Tongue (tissue), 2 donors: ENCODE data around the gene TNC. TPM values are rescaled to one million over a fixed set of nuclear protein-coding genes. Genes with fewer than 3 reads are reported as not detected.
A peak's percentile ranks its signal among the peaks of the same experiment; 100 is the strongest.

ENCODE experiments used
- DNase-seq: peaks from one replicate; pipeline ENCODE4 v3.0.0-alpha.2; 2015
- total RNA-seq: library from RNA; depleted of rRNA; stranded (reverse); fragments of >200 nt; gene quantifications from one replicate; pipeline ENCODE4 v1.2.3, GENCODE V29; 2014

TNC gene
- total RNA-seq, 1 donor from 2014 or later: 266 TPM

DNA sequence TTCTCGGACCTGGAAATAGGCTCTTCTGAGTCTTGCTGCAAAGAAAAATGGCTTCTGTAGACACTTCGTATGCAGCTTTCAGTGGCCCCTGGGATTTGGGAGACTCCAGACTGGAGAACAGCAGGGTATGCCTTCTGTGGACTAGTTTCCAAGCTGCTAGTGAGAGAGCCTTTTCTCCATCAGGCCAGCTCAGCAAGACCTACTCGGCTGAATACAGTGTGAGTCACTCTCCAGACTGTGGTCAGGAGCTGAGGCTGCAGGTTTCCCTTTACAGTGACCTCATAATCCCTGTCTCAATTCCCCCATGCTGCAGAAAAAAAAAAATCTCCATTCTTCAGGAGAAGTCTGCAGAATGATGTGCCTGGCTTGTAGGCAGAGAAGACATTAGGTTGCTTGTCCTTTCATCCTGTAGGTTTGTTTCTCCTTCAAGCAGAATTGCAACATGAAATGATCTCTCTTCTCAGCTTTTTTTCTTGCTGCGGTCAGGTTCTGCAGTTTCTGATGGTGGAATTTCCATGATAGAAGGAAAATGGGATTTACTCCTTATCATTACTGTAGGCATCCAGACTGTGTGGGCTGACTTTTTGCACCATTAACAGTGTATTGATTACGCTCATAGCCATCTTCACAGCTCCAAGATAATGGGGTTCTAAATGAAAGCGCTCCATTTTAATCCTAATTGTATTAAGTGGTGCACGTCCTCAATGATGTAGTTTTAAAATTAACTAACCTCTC lies 109.3 kb downstream of the TNC start:
- no peak for DNase-seq

DNA sequence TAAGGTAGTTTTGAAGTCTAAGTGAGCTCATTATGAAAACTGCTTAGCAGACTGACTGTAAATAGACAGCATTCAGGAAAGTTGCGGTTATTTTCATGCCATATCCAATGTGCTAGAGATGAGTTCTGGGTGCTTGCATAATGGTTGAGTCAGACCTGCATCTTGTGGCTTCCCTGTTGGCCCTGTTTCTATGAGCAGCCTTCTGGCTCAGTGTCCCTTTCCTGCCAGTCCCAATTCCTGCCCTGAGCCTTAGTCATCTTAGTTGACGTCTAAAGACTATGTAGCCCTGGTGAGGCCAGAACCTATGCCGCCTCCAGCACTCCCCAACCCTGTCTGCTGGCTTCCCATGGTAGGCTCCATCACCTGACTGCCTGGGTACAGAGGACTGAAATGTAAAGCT lies 111.3 kb downstream of the TNC start:
- DNase-seq: no peak

DNA sequence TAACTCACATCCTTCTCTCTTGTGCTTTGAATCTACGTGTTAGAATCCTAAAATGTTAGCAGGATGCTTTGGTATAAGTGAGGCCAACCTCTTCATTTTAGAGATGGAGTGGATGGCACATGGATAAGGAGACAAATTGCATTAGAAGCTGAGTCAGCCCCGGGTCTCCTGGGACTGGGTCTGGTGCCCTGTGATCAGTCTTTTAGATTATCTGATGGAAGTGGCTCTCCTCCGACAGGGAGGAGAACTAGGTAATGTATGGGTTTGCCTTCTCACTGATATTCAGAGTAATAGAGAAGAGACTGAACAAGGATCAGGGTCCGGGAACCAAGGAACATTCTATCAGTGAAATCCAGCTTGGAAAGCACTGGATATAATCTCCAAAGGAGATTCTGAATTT lies 112.6 kb downstream of the TNC start:
- DNase-seq: no peak

DNA sequence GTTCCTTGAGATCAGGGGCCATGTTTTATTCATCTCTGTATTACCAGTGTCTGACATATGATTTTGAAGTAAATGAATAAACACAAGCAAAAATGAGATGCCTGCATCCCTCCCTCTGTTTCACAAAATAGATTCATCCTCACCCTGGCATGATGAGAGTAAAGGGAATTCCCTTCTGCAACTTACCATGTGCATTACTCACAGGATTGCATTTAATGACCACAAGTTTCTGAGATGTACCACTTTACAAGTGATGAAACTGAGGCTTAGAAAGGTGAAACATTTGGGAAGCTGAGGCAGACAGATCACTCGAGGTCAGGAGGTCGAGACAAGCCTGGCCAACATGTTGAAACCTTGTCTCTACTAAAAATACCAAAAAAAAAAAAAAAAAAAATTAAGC lies 113.4 kb downstream of the TNC start:
- DNase-seq: no peak

DNA sequence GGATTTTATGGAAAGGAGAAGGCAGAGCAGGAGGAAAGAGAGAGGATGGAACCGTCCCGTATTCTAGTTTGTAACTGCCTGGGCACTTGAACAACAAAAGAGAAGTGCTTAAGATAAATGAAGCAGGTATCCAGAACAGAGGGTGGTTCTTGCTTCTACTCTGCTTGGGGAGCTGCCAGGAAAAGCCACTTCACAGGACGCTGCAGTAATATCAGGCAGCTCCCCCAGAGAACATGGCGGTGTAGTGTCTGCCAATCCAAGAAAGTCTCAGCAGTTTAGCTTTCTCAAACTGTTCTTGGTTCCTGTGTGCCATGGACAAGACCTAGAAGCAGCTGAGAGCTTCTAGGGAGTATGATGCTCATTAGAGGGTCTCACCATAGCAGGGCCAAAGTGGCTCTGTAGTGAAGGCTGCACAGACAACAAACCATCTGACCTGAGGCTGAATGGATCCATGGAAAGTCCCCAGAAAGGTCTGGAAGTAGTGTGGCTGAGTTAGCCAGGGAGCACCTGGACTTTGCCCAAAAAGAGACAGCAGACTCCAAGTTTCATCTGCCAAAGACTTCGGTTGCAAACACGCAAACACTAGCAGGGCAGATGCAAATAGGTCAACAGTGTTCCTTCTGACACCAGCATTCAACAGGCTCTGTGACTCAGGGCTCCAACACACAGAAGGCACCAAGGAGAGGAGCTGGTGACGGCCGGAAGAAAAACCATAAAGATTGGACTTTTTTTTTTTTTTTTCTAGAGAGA lies 115.4 kb downstream of the TNC start:
- DNase-seq: no peak

DNA sequence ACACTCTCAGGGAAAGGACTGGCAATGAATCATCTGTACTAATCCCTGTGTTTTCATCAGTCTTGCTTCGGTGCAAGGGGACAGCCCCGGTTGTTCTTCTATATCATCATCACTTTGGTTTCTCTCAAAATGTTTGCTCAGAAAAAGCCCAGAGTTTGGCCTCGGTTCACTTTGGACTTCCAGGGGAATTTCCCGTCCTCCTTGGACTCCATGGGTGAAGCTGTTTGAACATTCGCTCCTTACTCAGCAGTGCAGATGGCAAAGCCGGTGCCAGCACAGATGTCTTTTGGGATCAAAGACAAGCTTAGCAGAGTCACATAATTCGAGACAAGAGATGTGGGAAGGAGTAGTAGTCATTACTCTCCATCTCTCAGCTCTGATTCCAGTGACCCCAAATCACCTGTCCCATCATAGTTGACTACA lies 117.7 kb downstream of the TNC start:
- DNase-seq: no peak

DNA sequence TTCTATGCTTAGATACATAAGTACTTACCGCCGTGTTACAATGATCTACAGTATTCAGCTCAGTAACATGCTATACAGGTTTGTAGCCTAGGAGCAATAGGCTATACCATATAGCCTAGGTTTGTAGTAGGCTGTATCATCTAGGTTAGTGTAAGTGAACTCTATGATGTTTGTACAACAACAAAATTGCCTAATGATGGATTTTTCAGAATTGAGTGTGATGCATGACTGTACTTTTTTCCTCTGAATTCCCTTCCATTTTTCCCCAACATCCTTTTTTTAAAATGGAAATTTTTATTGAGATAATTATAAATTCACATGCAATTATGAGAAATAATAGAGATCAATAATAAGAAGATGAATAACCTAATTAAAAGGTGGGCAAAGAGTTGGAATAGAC lies 119.6 kb downstream of the TNC start:
- DNase-seq: no peak

DNA sequence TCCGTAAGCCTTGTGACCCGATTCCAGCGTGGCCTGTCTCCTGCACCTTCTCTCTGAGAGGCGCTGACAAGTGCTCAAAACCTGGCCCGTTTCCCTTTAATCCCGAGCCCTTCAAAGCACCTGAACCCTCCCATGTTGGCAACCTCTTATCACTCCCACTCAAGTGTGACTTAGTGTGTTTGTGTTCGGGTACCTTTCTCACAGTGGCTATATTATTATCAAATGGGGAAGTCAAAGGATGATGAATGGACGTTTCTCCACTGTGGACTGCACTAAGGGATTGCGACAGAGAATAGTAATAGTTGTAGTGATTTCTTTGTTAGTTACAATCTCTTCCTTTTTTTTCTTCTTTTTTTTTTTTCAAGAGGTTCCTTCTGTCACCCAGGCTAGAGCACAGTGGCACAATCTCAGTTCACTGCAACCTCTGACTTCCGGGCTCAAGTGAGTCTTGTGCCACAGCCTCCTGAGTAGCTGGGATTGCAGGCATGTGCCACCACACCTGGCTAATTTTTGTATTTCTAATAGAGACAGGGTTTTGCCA lies 122.2 kb downstream of the TNC start:
- DNase-seq: no peak

DNA sequence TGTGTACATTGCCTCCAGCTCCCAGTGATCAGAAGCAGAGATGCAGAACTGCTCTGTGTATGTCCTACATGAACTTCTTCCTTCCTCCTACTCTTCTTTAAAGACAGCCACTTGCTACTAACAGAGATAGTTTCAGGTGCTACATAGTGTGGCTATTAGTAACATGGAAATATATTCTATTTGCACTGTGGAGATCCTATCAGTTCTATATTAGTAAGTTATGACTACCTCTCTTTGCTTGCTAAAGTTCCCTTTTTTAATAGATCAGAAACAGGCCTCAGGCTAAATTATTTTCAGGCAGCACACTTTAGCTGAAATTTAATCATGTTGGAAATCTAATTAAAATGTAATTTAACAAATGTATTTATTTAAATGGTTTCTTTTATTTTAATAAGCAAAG lies 123.2 kb downstream of the TNC start:
- no peak for DNase-seq

DNA sequence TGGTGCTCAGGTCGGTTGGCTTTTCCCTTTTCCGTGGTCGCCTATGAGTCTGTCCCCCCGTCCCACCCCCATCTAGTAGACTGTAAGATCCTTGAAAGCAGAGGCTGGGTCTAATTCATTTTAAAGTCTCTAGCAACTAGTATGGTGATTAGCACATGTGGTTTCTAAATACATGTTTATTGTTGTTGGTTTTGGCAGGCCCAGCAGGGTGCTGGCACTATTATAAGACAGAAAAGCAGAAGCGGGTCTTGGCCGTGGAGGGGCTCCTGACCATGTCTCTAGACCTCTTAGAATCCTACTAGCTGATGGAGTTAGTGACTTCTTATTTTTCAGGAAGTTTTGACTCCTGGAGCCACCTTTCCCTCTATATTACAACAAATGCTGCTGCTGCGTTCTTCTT lies 126.1 kb downstream of the TNC start:
- DNase-seq: no peak

DNA sequence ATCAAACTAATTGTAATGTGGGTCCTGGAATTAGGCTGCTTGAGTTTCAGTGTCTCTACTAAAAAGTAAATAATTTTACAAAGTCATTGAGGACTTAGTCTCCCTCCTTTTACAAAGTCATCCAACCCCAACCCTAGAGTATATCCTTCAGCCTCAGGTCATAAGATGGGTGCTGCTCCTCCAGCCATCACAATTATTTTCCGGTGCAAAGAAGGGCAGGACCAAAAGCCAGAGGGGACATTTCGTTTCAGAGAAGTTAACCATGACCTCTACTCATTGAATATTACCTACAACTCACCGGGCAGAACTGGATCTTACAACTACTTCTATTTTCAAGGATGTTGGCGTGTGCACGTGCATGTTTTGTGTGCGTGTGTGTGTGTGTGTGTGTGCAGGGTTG lies 127.1 kb downstream of the TNC start:
- no peak for DNase-seq

DNA sequence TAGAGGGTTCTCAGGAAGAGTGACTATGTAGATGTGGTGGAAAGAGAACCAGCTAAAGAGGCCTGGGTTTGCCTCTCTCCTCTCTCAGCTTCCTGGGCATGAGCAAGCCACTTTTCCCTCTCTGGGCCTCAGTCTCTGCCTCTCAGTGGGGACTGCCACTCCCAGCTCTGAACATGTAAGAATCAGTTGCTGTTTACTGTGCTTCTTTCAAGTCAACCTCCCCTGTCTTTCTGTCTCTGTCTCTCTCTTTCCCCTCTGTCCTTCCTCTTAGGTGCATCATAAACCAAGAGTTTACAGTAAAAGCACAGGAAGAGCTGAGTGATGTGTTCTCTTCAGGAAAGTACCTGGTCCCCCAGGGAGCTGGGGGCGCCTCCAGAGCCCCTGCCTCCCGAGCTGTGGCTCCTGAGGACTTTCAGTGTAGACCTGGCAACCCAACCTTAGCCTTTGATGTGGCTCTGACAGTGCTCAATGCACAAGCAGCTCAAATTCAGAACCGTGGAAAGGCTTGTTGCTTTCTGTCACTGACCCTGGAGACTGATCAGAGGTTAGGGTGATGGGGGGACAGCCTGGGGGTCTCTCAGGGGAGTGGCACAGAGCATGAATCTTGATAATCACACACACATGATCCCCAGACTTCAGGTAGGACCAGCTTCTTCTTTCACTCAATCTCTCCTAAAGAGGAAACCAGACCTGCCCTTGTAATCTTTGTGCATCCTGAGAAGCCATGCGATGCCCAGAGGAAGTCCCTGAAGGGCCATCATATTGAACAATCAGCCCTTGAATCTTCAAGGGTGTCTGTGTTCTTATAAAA lies 128.2 kb downstream of the TNC start:
- DNase-seq: no peak

DNA sequence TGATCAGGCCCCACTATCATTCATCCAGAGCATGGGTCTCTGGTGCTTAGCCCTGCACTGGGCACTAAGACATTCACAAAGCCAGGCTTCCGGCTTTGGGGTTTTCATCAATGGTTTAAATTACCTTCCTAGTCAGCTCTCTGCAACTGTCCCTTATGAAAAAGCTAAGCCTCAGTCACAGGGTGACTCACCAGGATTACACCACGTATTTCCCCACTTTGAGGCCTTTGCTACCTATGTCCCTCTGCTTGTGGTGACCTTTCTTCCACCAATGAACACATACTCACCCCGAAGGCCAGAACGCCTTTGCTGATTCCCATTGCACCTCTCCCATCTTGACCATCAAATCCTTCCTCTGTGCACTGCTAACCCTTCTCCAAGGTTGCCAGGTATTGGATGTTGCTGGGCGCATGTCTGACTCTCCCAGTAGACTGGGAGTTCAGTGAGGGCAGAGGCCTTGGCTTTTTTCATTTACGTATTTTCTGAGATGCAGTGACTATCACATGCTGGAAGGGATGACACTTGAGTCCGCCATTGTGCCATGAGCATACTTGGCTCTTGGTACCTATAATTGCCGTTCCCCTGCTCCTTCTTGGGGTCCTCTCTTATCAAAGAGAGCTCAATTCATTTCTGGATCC lies 128.9 kb downstream of the TNC start:
- DNase-seq: no peak

DNA sequence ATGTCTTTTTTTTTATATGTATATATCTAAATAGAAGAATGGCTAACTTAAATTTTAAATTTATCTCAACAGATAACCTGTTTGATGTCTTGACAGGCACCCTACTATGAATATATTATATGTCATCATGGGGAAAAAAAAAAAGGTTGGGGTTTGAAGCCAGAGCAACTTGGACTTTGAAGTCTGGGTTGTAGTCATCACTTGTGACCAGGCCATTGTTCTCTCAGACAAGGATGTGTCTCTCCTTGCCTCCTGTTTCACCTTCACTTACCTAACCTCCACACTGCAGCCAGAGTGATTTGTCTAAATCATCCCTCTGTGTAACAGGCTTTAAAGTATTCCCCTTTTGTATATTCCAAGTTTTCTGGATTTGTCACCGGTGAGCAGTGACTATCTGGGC lies 130.8 kb downstream of the TNC start:
- no peak for DNase-seq

DNA sequence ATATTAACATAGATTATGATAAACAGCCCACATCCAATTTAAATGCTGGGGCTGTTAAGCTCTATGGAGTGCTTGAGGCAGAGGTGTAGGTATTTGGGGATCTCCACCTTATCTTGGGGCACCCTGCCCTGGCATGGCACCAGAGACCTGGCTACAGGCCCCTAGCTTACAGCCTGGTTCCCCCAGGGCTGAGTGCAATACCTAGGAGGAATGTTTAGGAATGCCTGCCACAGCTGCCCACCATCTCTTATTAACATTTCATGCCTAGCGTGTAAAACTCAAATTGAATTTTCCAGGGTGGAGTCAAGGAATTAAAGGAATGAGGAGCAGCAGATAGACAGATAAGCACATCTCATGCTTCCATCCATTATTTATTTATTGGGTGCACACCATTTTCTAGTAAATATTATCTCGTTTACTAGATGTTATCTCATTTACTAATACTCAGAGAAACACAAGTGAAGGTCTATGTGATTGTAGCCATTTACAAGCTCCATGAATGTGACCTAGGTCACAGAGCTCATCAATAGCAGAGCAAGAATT lies 131.9 kb downstream of the TNC start:
- DNase-seq: peak; percentile 16

DNA sequence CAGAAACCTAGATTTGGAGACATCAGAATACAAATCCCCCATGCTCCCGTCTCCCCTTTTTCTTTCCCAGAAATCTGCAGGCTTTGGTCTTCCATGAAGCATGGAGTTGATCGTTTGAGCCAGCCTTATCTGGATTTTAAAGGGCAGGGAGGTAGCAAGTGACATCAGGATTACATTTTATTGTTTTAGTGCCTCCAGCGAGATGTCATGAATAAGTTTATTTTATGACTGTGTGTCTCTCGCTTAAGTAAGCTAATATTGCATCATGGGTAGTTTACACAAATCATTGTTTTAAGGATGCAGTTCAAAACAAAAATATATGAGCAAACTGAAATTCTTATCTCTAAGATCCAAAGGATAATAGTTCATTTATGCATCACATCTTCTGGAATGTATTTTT lies 136.9 kb downstream of the TNC start:
- no peak for DNase-seq

DNA sequence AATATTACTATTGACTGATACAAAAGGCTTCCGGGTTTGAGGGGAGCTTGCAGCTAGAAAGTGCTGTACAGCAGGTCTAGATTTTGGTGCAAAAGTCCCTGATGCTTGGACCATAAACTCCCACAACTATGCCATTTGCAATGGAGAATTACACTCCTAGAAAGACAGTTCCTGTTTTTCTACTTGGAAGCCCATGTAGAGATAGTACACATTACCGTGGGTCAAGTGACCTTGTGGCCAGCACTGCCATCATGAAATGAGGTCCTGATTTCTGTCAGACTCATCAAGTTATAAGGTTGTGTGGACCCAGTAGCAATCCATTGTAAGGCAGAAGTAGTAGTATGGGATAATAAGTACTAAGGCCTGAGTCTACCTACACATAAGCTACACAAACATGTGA lies 144.7 kb downstream of the TNC start:
- no peak for DNase-seq

DNA sequence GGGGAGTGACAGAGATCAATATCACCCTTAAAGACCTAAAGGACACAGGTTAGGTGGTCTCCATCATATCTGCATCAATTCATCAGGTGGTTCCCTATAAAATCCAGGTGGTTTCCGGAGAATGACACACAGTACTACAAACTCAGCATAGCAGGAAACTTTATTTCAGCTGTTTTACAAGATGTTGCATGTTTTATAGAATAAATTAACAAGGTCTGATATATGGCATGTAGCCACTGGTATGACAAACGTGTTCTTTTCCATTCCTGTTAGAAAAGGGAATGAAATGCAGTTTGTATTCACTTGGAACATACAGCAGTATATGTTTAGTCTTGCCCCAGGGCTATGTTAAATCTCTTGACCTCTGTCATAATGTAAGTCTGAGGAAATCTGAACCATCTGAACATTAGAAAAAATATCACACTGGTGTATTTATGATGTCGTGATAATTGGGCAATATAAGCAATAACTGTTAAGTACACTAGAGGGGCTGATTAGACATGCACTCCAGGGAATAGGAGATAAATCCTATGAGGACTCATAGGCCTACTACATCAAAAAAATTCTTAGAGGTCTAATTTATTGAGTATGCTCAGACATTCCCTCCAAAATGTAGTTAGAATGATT lies 145.3 kb downstream of the TNC start:
- DNase-seq: no peak
